Stimulated activated naive B cell treated with anti-CD40 and anti-IgM and Interleukin-4, amounts not matched to agents 10 μg/mL and 1 μg/mL and 100 μg/mL, for 72 hours (primary cell): ENCODE data around the gene PTPRD.

Experiments used
- ATAC-seq, 2 donors: fragments of 150-1000 bp; cut with Tn5 transposase; replicated peaks; 2 replicates each; pipeline ENCODE4 v1.10.0; 2021; ENCODE audit warnings: moderate library complexity in 1 of 2
- DNase-seq: peaks from one replicate; pipeline ENCODE4 v3.0.0; 2021
- H3K27ac Mint-ChIP-seq: one replicate; pipeline ENCODE4 v1.8.0; 2022; ENCODE audit warnings: mild to moderate bottlenecking, mixed read lengths
- H3K27me3 Mint-ChIP-seq, 2 donors: one replicate each; pipeline ENCODE4 v1.8.0; 2022; ENCODE audit warnings: mixed read lengths in 2 of 2
- H3K36me3 Mint-ChIP-seq, 2 donors: one replicate each; pipeline ENCODE4 v1.8.0; 2022; ENCODE audit warnings: mixed read lengths in 2 of 2, mild to moderate bottlenecking in 1 of 2
- H3K4me1 Mint-ChIP-seq, 2 donors: one replicate each; pipeline ENCODE4 v1.8.0; 2022; ENCODE audit warnings: mixed read lengths in 2 of 2, mild to moderate bottlenecking in 1 of 2
- H3K4me3 Mint-ChIP-seq, 2 donors: one replicate each; pipeline ENCODE4 v1.8.0; 2022; ENCODE audit warnings: mild to moderate bottlenecking in 2 of 2, mixed read lengths in 2 of 2, moderate library complexity in 1 of 2
- H3K9me3 Mint-ChIP-seq, 2 donors: one replicate each; pipeline ENCODE4 v1.8.0; 2022; ENCODE audit warnings: mixed read lengths in 2 of 2, mild to moderate bottlenecking in 1 of 2

The PTPRD gene

GRCh38 chr9:9747787-9748186 is 865.0 kb downstream of the PTPRD start:
- no peaks in the 10 kb centered on the region for H3K9me3 Mint-ChIP-seq
- ATAC-seq (no peak), DNase-seq (no peak)
- H3K36me3 Mint-ChIP-seq: no peaks in the 10 kb centered on the region
- no peak overlapping the region for H3K27ac Mint-ChIP-seq
- H3K4me1 Mint-ChIP-seq: peaks cover 0 to 4% of the 10 kb centered on the region in 2 donors
- H3K27me3 Mint-ChIP-seq: peaks cover 5 to 9% of the 10 kb centered on the region in 2 donors
- no peak overlapping the region for H3K4me3 Mint-ChIP-seq

DNA sequence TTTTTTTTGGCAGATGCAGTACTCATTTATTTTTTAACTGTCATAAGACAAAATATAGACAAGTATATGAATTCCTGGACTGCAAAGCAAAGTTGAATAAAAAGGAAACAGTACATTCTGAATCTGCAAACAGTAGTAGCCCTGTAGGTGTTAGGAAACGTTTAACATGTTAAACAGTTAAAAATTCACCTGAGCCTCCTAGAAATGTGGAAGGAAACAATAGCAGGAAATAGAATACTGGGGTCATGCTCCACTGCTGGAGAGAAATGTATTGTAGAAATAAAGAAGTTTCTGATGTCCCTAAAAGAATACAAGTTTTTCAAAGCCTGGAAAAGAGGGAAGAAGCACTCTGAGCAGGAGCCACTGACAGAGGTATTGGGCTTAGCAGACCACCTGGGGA is 866.0 kb downstream of the PTPRD start:
- H3K4me3 Mint-ChIP-seq: no peak overlapping the region

DNA sequence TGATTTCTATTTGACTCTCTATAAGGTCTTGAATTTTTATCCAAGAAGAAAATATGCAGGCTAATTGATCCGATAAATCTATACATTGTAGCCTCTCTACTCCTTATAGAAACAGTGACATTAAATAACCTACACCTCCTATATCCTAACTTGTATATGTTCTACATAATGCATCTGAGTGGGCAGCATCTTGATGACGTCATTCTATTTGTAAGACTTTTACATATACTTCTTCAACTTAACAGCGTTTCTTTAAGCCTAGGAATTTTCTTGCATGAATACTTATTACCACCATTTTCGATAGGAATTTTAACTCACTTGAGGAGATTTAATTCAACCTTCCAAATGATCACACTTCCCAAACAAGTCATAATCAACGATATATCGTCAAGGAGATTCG is 869.0 kb downstream of the PTPRD start:
- no peaks in the 10 kb centered on the region for H3K9me3 Mint-ChIP-seq
- H3K27me3 Mint-ChIP-seq: peaks cover 5 to 9% of the 10 kb centered on the region in 2 donors
- ATAC-seq (no peak), DNase-seq (no peak)
- no peak overlapping the region for H3K4me3 Mint-ChIP-seq
- H3K36me3 Mint-ChIP-seq: no peaks in the 10 kb centered on the region
- peaks cover 0 to 4% of the 10 kb centered on the region in 2 donors for H3K4me1 Mint-ChIP-seq
- H3K27ac Mint-ChIP-seq: no peak overlapping the region

More for the DNA sequence above, 866.0 kb downstream of the PTPRD start:
- DNase-seq (no peak), ATAC-seq (no peak)
- H3K27me3 Mint-ChIP-seq: peaks cover 5 to 9% of the 10 kb centered on the region in 2 donors
- H3K36me3 Mint-ChIP-seq: no peaks in the 10 kb centered on the region
- H3K27ac Mint-ChIP-seq: no peak overlapping the region
- no peaks in the 10 kb centered on the region for H3K9me3 Mint-ChIP-seq
- peaks cover 0 to 4% of the 10 kb centered on the region in 2 donors for H3K4me1 Mint-ChIP-seq

DNA sequence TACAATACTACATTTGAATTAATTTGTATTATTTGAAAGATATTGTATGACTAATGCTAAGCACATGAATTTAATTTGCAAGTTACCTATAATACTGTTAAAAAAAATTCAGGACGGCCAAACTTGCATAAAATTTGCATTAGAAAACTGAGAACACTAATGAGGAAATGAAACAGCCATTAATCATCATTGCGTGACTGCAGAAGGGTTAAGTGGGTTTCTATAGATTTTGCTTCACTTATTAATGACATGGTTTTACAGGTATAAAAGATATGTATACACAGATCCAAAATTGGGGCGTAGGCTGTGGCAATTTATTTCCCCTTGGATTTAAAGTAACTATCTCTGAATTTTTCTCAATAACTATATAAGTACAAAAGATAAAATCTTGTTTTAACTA is 882.6 kb downstream of the PTPRD start:
- peak; percentile 59 to 78 for ATAC-seq
- no peak overlapping the region for H3K4me3 Mint-ChIP-seq
- no peak overlapping the region for H3K27ac Mint-ChIP-seq
- peaks cover 17 to 22% of the 10 kb centered on the region in 2 donors for H3K27me3 Mint-ChIP-seq
- H3K36me3 Mint-ChIP-seq: no peaks in the 10 kb centered on the region
- peaks cover 0 to 5% of the 10 kb centered on the region in 2 donors for H3K4me1 Mint-ChIP-seq
- peaks cover 0 to 1% of the 10 kb centered on the region in 2 donors for H3K9me3 Mint-ChIP-seq
- DNase-seq: no peak

- no peak for ATAC-seq
- Mint-ChIP-seq H3K27ac (no peak overlapping the region), H3K36me3 (no peaks in the 10 kb centered on the region), H3K4me3 (no peak overlapping the region), H3K9me3 (peaks cover 0 to 1% of the 10 kb centered on the region in 2 donors), H3K4me1 (peaks cover 0 to 5% of the 10 kb centered on the region in 2 donors), H3K27me3 (peaks cover 15 to 29% of the 10 kb centered on the region in 2 donors)
- DNase-seq: no peak
These were observed 883.7 kb downstream of the PTPRD start for GRCh38 chr9:9729082-9729481.

- Mint-ChIP-seq H3K36me3 (no peaks in the 10 kb centered on the region), H3K27me3 (peaks cover 0 to 9% of the 10 kb centered on the region in 2 donors), H3K4me1 (no peaks in the 10 kb centered on the region), H3K4me3 (no peak overlapping the region), H3K27ac (no peak overlapping the region), H3K9me3 (no peaks in the 10 kb centered on the region)
- no peak for ATAC-seq
- no peak for DNase-seq
These were observed 893.3 kb downstream of the PTPRD start for GRCh38 chr9:9719373-9720112.

GRCh38 chr9:9718691-9719090 is 894.1 kb downstream of the PTPRD start:
- ATAC-seq (no peak), DNase-seq (no peak)
- no peaks in the 10 kb centered on the region for H3K4me1 Mint-ChIP-seq
- no peak overlapping the region for H3K4me3 Mint-ChIP-seq
- no peak overlapping the region for H3K27ac Mint-ChIP-seq
- no peaks in the 10 kb centered on the region for H3K9me3 Mint-ChIP-seq
- H3K27me3 Mint-ChIP-seq: peaks cover 0 to 5% of the 10 kb centered on the region in 2 donors
- H3K36me3 Mint-ChIP-seq: no peaks in the 10 kb centered on the region

- Mint-ChIP-seq H3K4me3 (no peak overlapping the region), H3K4me1 (no peaks in the 10 kb centered on the region), H3K27ac (no peak overlapping the region), H3K9me3 (peaks cover 0 to 1% of the 10 kb centered on the region in 2 donors), H3K27me3 (peaks cover 0 to 3% of the 10 kb centered on the region in 2 donors), H3K36me3 (no peaks in the 10 kb centered on the region)
- DNase-seq: no peak
- ATAC-seq: no peak
These were observed 933.4 kb downstream of the PTPRD start for GRCh38 chr9:9679433-9679832.

GRCh38 chr9:9674461-9674860 is 938.3 kb downstream of the PTPRD start:
- DNase-seq (no peak), ATAC-seq (no peak)
- Mint-ChIP-seq H3K27me3 (peaks cover 0 to 6% of the 10 kb centered on the region in 2 donors), H3K4me3 (no peak overlapping the region), H3K36me3 (no peaks in the 10 kb centered on the region), H3K9me3 (peaks cover 0 to 1% of the 10 kb centered on the region in 2 donors), H3K27ac (no peak overlapping the region), H3K4me1 (no peaks in the 10 kb centered on the region)

DNA sequence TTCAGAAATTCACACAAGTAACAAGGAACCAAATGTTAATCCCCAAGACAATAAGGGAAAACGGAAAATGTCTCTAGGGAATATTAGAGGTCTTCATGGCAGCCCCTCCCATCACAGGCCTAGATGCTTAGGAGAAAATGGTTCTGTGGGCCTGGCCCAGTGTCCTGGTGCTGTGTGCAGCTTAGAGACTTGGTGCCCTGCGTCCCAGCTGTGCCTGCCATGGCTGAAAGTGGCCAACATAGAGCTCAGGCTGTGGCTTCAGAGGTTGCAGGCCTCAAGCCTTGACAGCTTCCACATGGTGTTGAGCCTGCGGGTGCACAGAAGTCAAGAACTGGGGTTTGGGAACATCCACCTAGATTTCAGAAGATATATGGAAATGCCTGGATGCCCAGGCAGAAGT is 942.3 kb downstream of the PTPRD start:
- H3K27me3 Mint-ChIP-seq: peaks cover 0 to 6% of the 10 kb centered on the region in 2 donors
- no peak overlapping the region for H3K27ac Mint-ChIP-seq
- ATAC-seq (no peak), DNase-seq (no peak)
- H3K4me1 Mint-ChIP-seq: no peaks in the 10 kb centered on the region
- no peaks in the 10 kb centered on the region for H3K9me3 Mint-ChIP-seq
- H3K4me3 Mint-ChIP-seq: no peak overlapping the region
- H3K36me3 Mint-ChIP-seq: no peaks in the 10 kb centered on the region

- Mint-ChIP-seq H3K4me1 (peaks cover 4 to 12% of the 10 kb centered on the region in 2 donors), H3K27ac (no peak overlapping the region), H3K9me3 (no peaks in the 10 kb centered on the region)
These were observed 967.8 kb downstream of the PTPRD start for GRCh38 chr9:9645006-9645405.

DNA sequence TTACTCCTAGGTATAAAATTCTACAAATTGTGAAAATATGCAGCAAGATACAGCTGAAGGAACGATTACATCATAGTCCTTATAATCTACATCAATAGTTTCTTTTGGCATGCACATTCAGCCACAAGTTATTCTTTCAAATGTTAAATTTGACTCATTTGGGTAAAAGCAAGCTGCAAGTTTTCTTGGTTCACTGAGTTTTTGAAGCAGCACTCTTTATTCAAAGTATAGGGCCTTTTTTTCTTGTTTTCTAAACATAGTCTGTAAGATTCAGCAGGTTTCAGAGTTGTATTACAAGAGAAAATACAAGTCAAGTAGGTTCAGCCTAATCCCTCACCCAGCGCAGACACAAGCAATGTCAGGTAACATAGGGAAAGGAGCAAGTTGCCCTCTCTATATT is 981.5 kb downstream of the PTPRD start:
- DNase-seq (no peak), ATAC-seq (peak; percentile 76 to 80)
- Mint-ChIP-seq H3K4me1 (peaks cover 6 to 15% of the 10 kb centered on the region in 2 donors), H3K4me3 (no peak overlapping the region), H3K9me3 (peaks cover 0 to under 1% of the 10 kb centered on the region in 2 donors), H3K27ac (no peak overlapping the region), H3K36me3 (no peaks in the 10 kb centered on the region), H3K27me3 (peaks cover 0 to 2% of the 10 kb centered on the region in 2 donors)

More at GRCh38 chr9:9645006-9645405, 967.8 kb downstream of the PTPRD start:
- Mint-ChIP-seq H3K36me3 (no peaks in the 10 kb centered on the region), H3K27me3 (no peaks in the 10 kb centered on the region), H3K4me3 (no peak overlapping the region)
- DNase-seq (no peak), ATAC-seq (no peak)

GRCh38 chr9:9625248-9625647 is 987.6 kb downstream of the PTPRD start:
- Mint-ChIP-seq H3K36me3 (no peaks in the 10 kb centered on the region), H3K4me3 (no peak overlapping the region), H3K27ac (no peak overlapping the region), H3K9me3 (peaks cover 0 to 2% of the 10 kb centered on the region in 2 donors), H3K4me1 (peaks cover 3 to 13% of the 10 kb centered on the region in 2 donors), H3K27me3 (peaks cover 0 to 3% of the 10 kb centered on the region in 2 donors)
- DNase-seq (no peak), ATAC-seq (peak in 1 of 2 donors; percentile 62)

- no peaks in the 10 kb centered on the region for H3K36me3 Mint-ChIP-seq
- no peak for DNase-seq
- peaks cover 0 to 2% of the 10 kb centered on the region in 2 donors for H3K9me3 Mint-ChIP-seq
- peaks cover 0 to 3% of the 10 kb centered on the region in 2 donors for H3K27me3 Mint-ChIP-seq
- no peak overlapping the region for H3K4me3 Mint-ChIP-seq
- no peak for ATAC-seq
- no peak overlapping the region for H3K27ac Mint-ChIP-seq
- H3K4me1 Mint-ChIP-seq: peaks cover 0 to 5% of the 10 kb centered on the region in 2 donors
These were observed 989.3 kb downstream of the PTPRD start for GRCh38 chr9:9623506-9623905.

DNA sequence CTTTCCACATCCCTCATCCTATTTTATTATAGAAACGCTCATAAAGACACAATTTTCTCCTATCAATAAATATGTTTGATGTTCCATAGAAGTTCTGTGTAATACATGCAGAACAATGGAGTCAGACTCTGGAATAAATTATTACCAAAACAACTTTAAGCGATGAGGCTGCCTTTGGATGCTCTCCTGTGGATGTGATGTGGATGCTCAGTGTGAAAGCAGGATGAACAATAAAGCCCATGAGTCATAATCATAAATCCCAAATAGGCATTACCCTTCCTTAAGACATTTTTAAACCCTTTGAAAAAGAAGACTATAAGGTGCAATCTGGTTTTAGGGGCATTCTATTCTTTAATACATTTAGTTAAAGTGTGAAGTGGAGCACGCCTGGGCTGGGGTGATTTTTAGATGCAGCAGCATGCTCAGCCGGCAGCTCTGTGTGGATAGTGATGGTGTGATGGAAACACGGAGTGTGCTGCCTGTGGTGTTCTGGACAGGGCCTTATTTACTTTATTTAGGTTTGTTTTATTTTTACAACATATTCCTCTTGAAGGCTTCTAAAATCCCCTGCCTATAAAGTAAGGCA is 991.4 kb downstream of the PTPRD start:
- Mint-ChIP-seq H3K36me3 (no peaks in the 10 kb centered on the region), H3K9me3 (peaks cover 0 to 2% of the 10 kb centered on the region in 2 donors), H3K27ac (no peak overlapping the region), H3K4me1 (peaks cover 0 to 4% of the 10 kb centered on the region in 2 donors), H3K27me3 (peaks cover 0 to 7% of the 10 kb centered on the region in 2 donors), H3K4me3 (no peak overlapping the region)
- DNase-seq: no peak
- ATAC-seq: no peak
